ENCODE results near the gene ZNF536.
"Not testable (repeated sequence)": the region's sequence is repeated elsewhere in the genome, so short reads cannot be mapped to it uniquely, and the experiment has no call there.

ZNF536 gene

GRCh38 chr19:30341611-30342201, 30.5 kb upstream of the ZNF536 start:
- no peak for DNase-seq (ENCODE audit: low spot score)

- DNase-seq (ENCODE audit: low spot score): no peak
These were observed 29.3 kb upstream of the ZNF536 start for GRCh38 chr19:30342901-30343300.

DNA sequence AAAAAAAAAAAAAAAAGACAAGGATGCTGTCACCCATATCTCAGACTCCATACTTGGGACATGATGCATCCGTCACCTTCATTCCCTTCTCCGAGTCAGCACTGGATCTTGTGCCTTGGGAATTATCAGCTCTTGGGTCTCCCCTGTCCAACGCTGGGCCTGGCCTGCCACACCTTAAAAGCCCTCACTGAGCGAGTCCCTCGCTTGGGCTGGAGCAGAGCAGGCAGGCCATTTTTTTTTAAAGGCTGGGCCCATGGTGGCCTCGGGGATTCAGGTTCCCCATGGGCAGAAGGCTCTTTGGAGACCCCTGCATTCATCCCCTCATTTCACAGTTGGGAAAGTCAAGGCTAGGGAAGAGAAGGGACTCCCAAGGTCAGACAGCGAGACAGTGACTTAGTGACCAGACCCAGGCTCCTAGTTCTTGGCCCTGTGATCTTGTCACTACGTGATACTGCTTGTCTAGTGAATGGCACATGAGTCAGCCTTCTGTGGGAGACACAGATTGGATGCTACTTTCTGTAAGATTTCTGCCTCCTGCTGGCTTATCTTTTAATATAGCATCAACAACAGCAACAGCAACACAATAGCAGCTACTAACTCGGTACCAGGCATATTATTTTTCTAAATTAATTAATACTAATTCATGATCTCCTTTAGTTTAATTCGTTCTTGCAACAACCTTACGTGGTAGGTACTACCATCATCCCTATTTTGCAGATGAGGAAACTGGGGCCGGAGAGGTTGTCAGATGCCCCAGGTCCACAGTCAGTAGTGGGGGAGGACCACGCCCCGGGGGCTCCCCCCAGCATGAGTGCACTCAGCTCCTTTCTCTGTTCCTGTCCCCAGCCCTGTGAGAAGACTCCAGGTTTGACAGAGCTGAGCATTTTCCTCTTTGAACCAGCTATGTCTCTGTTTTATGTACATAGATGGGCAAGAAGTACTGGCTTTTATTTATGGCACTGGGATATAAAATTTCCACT, 27.4 kb upstream of the ZNF536 start:
- no peak for DNase-seq (ENCODE audit: low spot score)

DNA sequence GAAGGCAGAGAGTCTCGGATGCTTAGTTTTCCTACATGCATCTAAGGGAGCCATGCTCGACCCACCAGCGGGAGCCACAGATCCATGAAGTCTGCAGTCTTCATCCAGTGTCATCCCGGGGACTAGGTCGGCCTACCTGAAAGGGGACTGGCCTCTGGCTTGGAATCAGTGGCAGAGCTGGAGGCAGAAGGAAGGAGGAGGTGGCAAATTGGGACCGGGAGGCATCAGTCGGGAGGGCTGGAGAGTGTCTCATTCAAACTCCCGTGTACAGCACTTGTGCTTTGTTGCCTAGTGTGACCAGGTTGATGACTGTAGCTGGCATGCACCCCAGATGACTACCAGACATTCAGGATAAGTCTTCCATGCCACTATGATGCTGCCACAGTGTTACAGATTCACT, 26.5 kb upstream of the ZNF536 start:
- no peak for DNase-seq (ENCODE audit: low spot score)

DNA sequence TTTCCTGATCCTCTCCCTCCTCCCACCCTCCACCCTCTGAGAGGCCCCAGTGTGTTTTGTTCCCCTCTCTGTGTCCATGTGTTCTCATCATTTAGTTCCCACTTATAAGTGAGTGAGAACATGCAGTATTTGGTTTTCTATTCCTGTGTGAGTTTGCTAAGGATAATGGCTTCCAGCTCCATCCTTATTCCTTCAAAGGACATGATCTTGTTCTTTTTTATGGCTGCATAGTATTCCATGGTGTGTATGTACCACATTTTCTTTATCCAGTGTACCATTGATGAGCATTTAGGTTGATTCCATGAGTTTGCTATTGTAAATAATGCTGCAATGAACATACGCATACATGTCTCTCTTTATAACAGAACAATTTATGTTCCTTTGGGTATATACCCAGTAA, 25.7 kb upstream of the ZNF536 start:
- DNase-seq (ENCODE audit: low spot score): not testable (repeated sequence)

GRCh38 chr19:30349131-30349730, 23.0 kb upstream of the ZNF536 start:
- DNase-seq (ENCODE audit: low spot score): no peak

- no peak for DNase-seq (ENCODE audit: low spot score)
These were observed 21.2 kb upstream of the ZNF536 start for GRCh38 chr19:30350692-30351663.

DNA sequence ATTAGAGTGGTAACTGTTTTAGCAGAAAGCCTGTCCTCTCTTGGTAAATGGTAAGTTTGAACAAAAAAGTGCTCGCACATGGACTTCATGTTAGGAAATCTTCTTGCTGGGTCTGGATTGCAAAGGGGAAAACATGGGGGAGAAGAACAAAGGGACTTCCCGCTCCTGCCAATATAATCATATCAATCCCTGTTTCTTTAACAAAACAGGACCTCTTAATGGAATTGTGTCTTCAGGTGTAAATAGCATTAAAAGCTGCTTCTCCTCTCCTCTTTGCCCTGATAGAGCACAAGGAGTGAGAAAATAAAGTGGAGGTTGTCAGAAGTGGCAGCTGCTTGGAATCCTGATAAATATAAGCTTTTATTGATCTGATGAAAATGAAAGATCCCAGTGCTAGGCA, 20.4 kb upstream of the ZNF536 start:
- no peak for DNase-seq (ENCODE audit: low spot score)

DNA sequence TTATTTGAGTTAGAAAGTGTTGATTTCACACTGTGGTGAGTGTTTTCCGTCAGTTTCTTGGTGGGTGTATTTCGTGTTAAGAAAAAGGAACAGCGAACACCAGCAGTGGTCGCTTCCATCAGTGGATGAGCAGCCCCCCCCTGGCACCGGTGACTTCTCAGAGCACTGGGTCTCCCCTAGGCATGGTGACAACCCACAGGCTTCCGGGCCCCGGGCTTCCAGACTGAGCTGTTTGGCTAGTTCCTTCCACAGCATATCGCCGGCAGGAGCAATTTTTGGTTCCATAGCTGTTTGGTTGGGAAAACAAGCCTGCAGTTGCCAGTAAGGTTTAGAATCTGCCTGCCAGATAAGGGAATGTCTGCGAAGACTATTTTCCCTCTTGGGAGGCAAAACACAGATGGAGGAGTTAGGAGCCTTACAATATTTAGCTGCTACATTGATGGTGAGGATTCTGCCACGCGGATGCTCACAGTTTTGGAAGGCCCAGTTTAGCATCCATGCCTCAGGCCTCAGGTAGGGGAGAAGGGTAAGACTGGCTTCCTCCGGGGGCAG, 18.7 kb upstream of the ZNF536 start:
- no peak for DNase-seq (ENCODE audit: low spot score)

- DNase-seq (ENCODE audit: low spot score): no peak
These were observed 16.6 kb upstream of the ZNF536 start for GRCh38 chr19:30355586-30355985.

GRCh38 chr19:30356951-30357579, 15.1 kb upstream of the ZNF536 start:
- no peak for DNase-seq (ENCODE audit: low spot score)

GRCh38 chr19:30357580-30357954, 14.6 kb upstream of the ZNF536 start:
- DNase-seq (ENCODE audit: low spot score): no peak

GRCh38 chr19:30358319-30358718, 13.9 kb upstream of the ZNF536 start:
- DNase-seq (ENCODE audit: low spot score): no peak

- no peak for DNase-seq (ENCODE audit: low spot score)
These were observed 13.2 kb upstream of the ZNF536 start for GRCh38 chr19:30358821-30359580.

DNA sequence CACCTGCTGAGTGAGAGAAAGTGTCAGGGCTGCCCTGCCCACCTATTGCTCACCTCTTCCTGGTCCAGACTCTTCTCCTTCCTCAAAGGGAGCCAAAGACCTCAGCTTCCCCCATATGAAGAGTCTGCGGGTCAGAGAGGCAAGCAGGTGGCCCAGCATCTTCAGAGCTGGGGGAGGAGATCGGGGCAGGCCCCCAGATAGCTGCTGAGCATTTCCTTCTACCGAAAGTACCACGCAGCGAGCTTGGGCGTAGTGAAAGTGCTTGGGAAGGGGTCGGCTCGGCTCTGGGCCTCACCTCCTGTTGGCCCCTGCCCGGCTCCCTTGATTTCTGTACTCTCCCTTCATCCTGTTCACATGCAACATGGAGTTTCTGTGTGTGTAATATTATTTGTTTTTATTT, 12.2 kb upstream of the ZNF536 start:
- DNase-seq (ENCODE audit: low spot score): no peak

- DNase-seq (ENCODE audit: low spot score): no peak
These were observed 11.6 kb upstream of the ZNF536 start for GRCh38 chr19:30360376-30361106.

DNA sequence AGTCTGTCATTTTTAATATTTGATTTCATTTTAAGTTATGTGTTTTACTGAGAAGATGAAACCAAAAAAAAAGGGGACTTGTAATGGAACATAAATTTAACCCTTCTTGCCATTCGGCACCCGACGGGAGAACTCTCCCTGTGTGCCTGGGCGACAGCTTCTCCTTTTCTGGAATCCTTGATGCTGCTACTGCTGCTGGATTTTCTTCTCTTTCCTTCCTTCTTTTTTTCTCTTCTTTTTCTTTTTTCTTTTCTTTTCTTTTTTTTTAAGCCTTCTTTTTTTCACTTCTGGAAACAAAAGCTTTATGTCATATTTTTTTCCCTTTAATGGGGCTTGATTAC, 11.1 kb upstream of the ZNF536 start:
- DNase-seq (ENCODE audit: low spot score): no peak

- no peak for DNase-seq (ENCODE audit: low spot score)
These were observed 10.5 kb upstream of the ZNF536 start for GRCh38 chr19:30361721-30362120.

GRCh38 chr19:30362156-30362754, 9.9 kb upstream of the ZNF536 start:
- no peak for DNase-seq (ENCODE audit: low spot score)
